PC-3 (cell line): ENCODE measurements around the gene TMEM108. TPM values are rescaled to one million over a fixed set of nuclear protein-coding genes. Genes with fewer than 3 reads are reported as not detected.
"Not testable (repeated sequence)": the region's sequence is repeated elsewhere in the genome, so short reads cannot be mapped to it uniquely, and the experiment has no call there.

ENCODE experiments used
- ATAC-seq: fragments of 200-7000 bp; cut with Tn5 transposase; 2 replicates; pipeline ENCODE4 v1.9.1; 2020; ENCODE audit warnings: mild to moderate bottlenecking, moderate library complexity
- BruUV-seq: library from RNA; stranded (reverse); fragments of 400-500 nt; replicated peaks from 2 replicates; lab custom pipeline; 2021; lab: Mats Ljungman, UMichigan
- CTCF ChIA-PET: fragments of 300-600 bp; sonication (Branson Sonifier 250); formaldehyde crosslinking; loops from one replicate; lab custom pipeline; 2022; ENCODE audit warnings: antibody characterized with exemption; lab: Charles Lee
- POLR2A ChIA-PET: fragments of 300-600 bp; sonication (Branson Sonifier 250); formaldehyde crosslinking; loops from one replicate; lab custom pipeline; 2022; ENCODE audit warnings: antibody characterized with exemption; ENCODE audit not compliant: unreplicated experiment; lab: Charles Lee
- DNase-seq: peaks from one replicate; pipeline ENCODE4 v3.0.0-alpha.2; 2015
- H2AFZ ChIP-seq: fragments of 300-600 bp; sonication (generic); 2 replicates; pipeline ENCODE4 v1.6.0; 2016; ENCODE audit warnings: antibody characterized with exemption, low read length
- H3F3A ChIP-seq: fragments of 300-600 bp; sonication (generic); one replicate; pipeline ENCODE4 v1.6.0; 2017; ENCODE audit warnings: antibody characterized with exemption, low read length, control low read depth, mild to moderate bottlenecking; ENCODE audit not compliant: unreplicated experiment
- H3K27ac ChIP-seq: fragments of 300-600 bp; sonication (generic); 2 replicates; pipeline ENCODE4 v1.5.1; 2016; ENCODE audit warnings: mild to moderate bottlenecking, low read length
- H3K27me3 ChIP-seq: fragments of 300-600 bp; sonication (generic); 2 replicates; pipeline ENCODE4 v1.6.1; 2016; ENCODE audit warnings: low read length, mixed read lengths
- H3K36me3 ChIP-seq: fragments of 300-600 bp; sonication (generic); 2 replicates; pipeline ENCODE4 v1.6.1; 2016; ENCODE audit warnings: low read depth, mixed run types, low read length, mixed read lengths
- H3K4me1 ChIP-seq: fragments of 300-600 bp; sonication (generic); 2 replicates; pipeline ENCODE4 v1.5.1; 2016; ENCODE audit warnings: low read length; ENCODE audit not compliant: insufficient read depth
- H3K4me2 ChIP-seq: fragments of 300-600 bp; sonication (generic); 2 replicates; pipeline ENCODE4 v1.6.0; 2016; ENCODE audit warnings: low read length
- H3K4me3 ChIP-seq: fragments of 300-600 bp; sonication (generic); 2 replicates; pipeline ENCODE4 v1.5.1; 2016; ENCODE audit warnings: mild to moderate bottlenecking, low read length, mixed read lengths
- H3K79me2 ChIP-seq: fragments of 300-600 bp; sonication (generic); 2 replicates; pipeline ENCODE4 v1.6.1; 2017; ENCODE audit warnings: low read length, mixed read lengths
- H3K9ac ChIP-seq: fragments of 300-600 bp; sonication (generic); 2 replicates; pipeline ENCODE4 v1.6.0; 2016; ENCODE audit warnings: mild to moderate bottlenecking, low read length
- H3K9me2 ChIP-seq: fragments of 300-600 bp; sonication (generic); replicated peaks from 2 replicates; pipeline ENCODE4 v1.6.1; 2016; ENCODE audit warnings: mixed run types, low read length, mixed read lengths
- H3K9me3 ChIP-seq: fragments of 300-600 bp; sonication (generic); 2 replicates; pipeline ENCODE4 v1.6.1; 2016; ENCODE audit warnings: low read length, mixed read lengths
- H4K20me1 ChIP-seq: fragments of 300-600 bp; sonication (generic); 2 replicates; pipeline ENCODE4 v1.6.1; 2016; ENCODE audit warnings: low read length, mixed read lengths
- EZH2 ChIP-seq: fragments of 300-600 bp; sonication (generic); IDR thresholded peaks from one replicate; pipeline ENCODE4 v1.6.1; 2017; ENCODE audit warnings: antibody characterized with exemption, mild to moderate bottlenecking, low read length; ENCODE audit not compliant: unreplicated experiment
- EZH2phosphoT487 ChIP-seq: fragments of 300-600 bp; sonication (generic); IDR thresholded peaks from 2 replicates; pipeline ENCODE4 v1.6.1; 2018; ENCODE audit warnings: mild to moderate bottlenecking, antibody characterized with exemption, low read length, borderline replicate concordance
- intact Hi-C: fragments of 100-400 bp; cut with micrococcal nuclease; formaldehyde crosslinking; loops from 2 replicates; pipeline ENCODE4 v1.9.0; 2023
- total RNA-seq: library from RNA; depleted of rRNA; stranded (reverse); fragments of >200 nt; gene quantifications from 2 replicates; pipeline ENCODE4 v1.2.3, GENCODE V29; 2014
- TF ChIP-seq, protein P1 (sequence below): fragments of 300-600 bp; sonication (generic); conservative IDR thresholded peaks from 2 replicates; pipeline ENCODE4 v1.5.1; 2017; ENCODE audit warnings: antibody characterized with exemption, low read depth, mild to moderate bottlenecking, low read length

Gene TMEM108
- total RNA-seq, 1 experiment from 2014 or later = not detected

- Histone ChIP-seq H3K4me3 (no peak overlapping the region), H3K27ac (no peak overlapping the region), H2AFZ (no peak overlapping the region), H3K9me3 (no peaks in the 10 kb centered on the region), H3K79me2 (no peaks in the 10 kb centered on the region), H3K4me1 (no peaks in the 10 kb centered on the region), H4K20me1 (no peaks in the 10 kb centered on the region), H3F3A (no peaks in the 10 kb centered on the region), H3K4me2 (no peak overlapping the region), H3K36me3 (no peaks in the 10 kb centered on the region), H3K9ac (no peak overlapping the region), H3K27me3 (no peaks in the 10 kb centered on the region), H3K9me2 (no peaks in the 10 kb centered on the region)
- CTCF ChIA-PET = no interaction called here
- POLR2A ChIA-PET = no interaction called here
- BruUV-seq = no TSS peak
- ATAC-seq = no peak
- TF ChIP-seq EZH2phosphoT487 = no peak
- TF ChIP-seq, protein P1, sequence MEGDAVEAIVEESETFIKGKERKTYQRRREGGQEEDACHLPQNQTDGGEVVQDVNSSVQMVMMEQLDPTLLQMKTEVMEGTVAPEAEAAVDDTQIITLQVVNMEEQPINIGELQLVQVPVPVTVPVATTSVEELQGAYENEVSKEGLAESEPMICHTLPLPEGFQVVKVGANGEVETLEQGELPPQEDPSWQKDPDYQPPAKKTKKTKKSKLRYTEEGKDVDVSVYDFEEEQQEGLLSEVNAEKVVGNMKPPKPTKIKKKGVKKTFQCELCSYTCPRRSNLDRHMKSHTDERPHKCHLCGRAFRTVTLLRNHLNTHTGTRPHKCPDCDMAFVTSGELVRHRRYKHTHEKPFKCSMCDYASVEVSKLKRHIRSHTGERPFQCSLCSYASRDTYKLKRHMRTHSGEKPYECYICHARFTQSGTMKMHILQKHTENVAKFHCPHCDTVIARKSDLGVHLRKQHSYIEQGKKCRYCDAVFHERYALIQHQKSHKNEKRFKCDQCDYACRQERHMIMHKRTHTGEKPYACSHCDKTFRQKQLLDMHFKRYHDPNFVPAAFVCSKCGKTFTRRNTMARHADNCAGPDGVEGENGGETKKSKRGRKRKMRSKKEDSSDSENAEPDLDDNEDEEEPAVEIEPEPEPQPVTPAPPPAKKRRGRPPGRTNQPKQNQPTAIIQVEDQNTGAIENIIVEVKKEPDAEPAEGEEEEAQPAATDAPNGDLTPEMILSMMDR = no peak
- no peak for TF ChIP-seq EZH2
- intact Hi-C loops = no loop called here
- no peak for DNase-seq
Observed at GRCh38 chr3:132997404-132998185, 40.6 kb upstream of the TMEM108 start.

DNA sequence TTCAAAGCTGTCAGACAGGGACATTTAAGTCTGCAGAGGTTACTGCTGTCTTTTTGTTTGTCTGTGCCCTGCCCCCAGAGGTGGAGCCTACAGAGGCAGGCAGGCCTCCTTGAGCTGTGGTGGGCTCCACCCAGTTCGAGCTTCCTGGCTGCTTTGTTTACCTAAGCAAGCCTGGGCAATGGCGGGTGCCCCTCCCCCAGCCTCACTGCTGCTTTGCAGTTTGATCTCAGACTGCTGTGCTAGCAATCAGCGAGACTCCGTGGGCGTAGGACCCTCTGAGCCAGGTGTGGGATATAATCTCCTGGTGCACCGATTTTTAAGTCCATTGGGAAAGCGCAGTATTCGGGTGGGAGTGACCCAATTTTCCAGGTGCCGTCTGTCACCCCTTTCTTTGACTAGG, 33.2 kb upstream of the TMEM108 start:
- H3K9ac ChIP-seq, BruUV-seq, H3K27ac ChIP-seq, H3K27me3 ChIP-seq, H3K4me1 ChIP-seq, H3K4me2 ChIP-seq, H3K36me3 ChIP-seq, H3K4me3 ChIP-seq, H3K9me2 ChIP-seq, DNase-seq, ATAC-seq, H2AFZ ChIP-seq, H3K79me2 ChIP-seq, H3K9me3 ChIP-seq, H4K20me1 ChIP-seq, H3F3A ChIP-seq, CTCF ChIA-PET, intact Hi-C loops, POLR2A ChIA-PET: not testable (repeated sequence)

GRCh38 chr3:133007601-133008000, 30.6 kb upstream of the TMEM108 start:
- BruUV-seq = no TSS peak
- CTCF ChIA-PET = no interaction called here
- H3K9me2 ChIP-seq = no peaks in the 10 kb centered on the region
- no peaks in the 10 kb centered on the region for H3F3A ChIP-seq
- no peaks in the 10 kb centered on the region for H3K9me3 ChIP-seq
- H3K4me3 ChIP-seq = no peak overlapping the region
- no peak overlapping the region for H3K27ac ChIP-seq
- no peaks in the 10 kb centered on the region for H3K36me3 ChIP-seq
- no peak for ATAC-seq
- H3K27me3 ChIP-seq = no peaks in the 10 kb centered on the region
- H2AFZ ChIP-seq = no peak overlapping the region
- H4K20me1 ChIP-seq = no peaks in the 10 kb centered on the region
- H3K79me2 ChIP-seq = no peaks in the 10 kb centered on the region
- no peak for TF ChIP-seq EZH2phosphoT487
- TF ChIP-seq, protein P1 = no peak
- TF ChIP-seq EZH2 = no peak
- POLR2A ChIA-PET = interaction anchor here (0.5 kb wide), 1 partner anchor 1660 kb away, joined by 3 read pairs; no protein-coding TSS in a partner anchor
- no peak overlapping the region for H3K9ac ChIP-seq
- no peak for DNase-seq
- intact Hi-C loops = no loop called here
- H3K4me1 ChIP-seq = no peaks in the 10 kb centered on the region
- no peak overlapping the region for H3K4me2 ChIP-seq
